Coronary artery (tissue), 2 donors: Measurements from ENCODE around the gene CAMTA1.

ENCODE experiments used
- DNase-seq: peaks from one replicate; pipeline ENCODE4 v3.0.0-alpha.2; 2017; ENCODE audit warnings: low spot score
- H3K27ac ChIP-seq, 2 donors: fragments of 200-600 bp; sonication (generic); one replicate each; pipeline ENCODE4 v1.5.1; 2016 to 2019
- H3K4me3 ChIP-seq: fragments of 200-600 bp; sonication (generic); 2 replicates; pipeline ENCODE4 v1.5.1; 2016; ENCODE audit warnings: mild to moderate bottlenecking, moderate library complexity
- TF ChIP-seq, protein P1 (sequence below): fragments of 200-600 bp; sonication (generic); IDR thresholded peaks from one replicate; pipeline ENCODE4 v1.5.1; 2019; ENCODE audit warnings: antibody characterized with exemption

Gene CAMTA1

DNA sequence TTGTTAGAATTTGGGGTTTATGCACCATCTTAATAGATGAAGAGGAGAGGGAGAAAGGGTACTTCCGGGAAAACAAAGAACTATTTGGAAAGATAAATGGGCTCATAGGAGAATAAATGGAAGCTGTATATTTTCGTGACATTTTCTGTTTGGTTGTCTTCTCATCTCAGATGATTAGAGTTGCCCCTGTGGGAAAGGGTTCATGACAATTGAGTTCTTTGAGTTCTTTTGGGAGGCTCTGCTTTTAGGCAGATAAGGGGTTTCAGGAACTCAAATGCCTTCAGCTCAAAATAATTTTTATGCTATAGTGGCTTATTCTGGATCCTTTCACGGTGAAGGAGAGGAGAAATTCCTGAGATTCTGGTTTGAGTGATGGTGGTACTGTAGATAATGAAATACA lies 63.6 kb downstream of the CAMTA1 start:
- TF ChIP-seq, protein P1, sequence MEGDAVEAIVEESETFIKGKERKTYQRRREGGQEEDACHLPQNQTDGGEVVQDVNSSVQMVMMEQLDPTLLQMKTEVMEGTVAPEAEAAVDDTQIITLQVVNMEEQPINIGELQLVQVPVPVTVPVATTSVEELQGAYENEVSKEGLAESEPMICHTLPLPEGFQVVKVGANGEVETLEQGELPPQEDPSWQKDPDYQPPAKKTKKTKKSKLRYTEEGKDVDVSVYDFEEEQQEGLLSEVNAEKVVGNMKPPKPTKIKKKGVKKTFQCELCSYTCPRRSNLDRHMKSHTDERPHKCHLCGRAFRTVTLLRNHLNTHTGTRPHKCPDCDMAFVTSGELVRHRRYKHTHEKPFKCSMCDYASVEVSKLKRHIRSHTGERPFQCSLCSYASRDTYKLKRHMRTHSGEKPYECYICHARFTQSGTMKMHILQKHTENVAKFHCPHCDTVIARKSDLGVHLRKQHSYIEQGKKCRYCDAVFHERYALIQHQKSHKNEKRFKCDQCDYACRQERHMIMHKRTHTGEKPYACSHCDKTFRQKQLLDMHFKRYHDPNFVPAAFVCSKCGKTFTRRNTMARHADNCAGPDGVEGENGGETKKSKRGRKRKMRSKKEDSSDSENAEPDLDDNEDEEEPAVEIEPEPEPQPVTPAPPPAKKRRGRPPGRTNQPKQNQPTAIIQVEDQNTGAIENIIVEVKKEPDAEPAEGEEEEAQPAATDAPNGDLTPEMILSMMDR: no peak
- H3K4me3 ChIP-seq: no peak overlapping the region
- no peak overlapping the region for H3K27ac ChIP-seq
- DNase-seq: no peak

DNA sequence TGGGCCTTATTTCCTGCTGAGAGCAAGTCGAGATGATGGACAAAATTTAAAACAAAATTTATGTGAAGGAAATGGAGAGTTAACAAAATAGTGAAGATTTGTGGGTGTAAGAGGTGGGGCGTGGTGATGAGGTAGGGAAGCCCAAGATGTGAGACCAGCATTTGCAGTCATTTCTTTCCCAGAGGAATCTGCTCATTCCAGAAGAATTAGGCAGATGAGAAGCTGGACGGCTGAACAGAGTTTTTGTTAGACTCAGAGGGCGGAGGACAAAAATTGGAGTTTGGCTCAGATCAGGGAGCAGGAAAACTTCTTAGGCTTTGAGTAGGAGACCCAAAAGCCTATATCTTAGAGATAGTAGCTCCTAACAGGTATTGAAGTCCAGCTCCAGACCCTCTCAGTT lies 65.3 kb downstream of the CAMTA1 start:
- TF ChIP-seq, protein P1: no peak
- Histone ChIP-seq H3K4me3 (no peak overlapping the region), H3K27ac (no peak overlapping the region)
- DNase-seq: no peak

DNA sequence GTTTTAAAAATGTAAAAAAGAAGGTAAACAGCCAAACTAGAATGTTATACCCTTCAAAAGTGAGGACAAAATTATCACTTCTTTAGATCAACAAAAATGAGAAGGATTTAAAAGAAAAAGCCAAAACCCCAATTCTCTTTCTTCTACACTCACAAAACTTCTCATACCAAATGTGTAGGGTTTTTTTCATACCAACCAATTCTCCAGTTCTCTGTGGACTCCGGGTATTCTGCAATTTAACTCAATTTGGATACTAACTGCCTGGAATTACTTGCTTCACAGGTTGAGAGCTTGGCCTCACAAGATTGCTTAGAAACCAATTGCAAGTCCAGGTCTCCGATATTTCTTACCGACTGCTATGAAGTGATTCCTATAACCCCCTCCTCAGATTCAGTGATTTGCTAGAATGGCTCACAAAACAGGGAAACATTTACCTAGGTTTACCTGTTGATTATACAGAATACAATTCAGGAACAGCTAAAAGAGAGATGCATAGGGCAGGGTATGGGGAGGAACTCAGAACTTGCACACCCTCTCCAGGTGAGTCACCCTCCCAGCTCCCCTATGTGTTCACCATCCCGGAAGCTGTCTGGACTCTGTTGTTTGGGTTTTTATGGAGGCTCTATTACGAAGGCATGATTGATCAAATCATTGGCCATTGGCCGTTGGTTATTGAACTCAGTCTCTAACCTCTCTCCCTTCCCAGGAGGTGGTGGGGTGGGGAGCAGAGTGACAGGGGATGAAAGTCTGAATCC lies 67.1 kb downstream of the CAMTA1 start:
- Histone ChIP-seq H3K4me3 (no peak overlapping the region), H3K27ac (no peak overlapping the region)
- no peak for DNase-seq
- TF ChIP-seq, protein P1: no peak

DNA sequence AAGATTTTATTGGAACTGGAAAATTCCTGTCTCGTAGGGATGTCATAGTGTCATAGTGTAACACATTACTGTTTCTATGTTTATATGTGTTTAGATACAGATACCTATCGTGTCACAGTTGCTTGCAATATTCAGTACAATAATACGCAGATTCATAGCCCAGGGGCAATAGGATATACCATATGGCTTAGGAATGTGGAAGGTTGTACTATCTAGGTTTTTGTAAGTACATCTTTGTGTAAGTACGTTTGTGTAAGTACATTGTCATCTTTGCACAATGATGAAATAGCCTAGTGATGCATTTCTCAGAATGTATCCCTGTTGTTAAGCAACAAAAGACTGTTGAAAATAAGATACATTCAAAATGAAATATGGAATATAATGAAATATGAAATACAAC lies 68.9 kb downstream of the CAMTA1 start:
- DNase-seq: no peak
- no peak overlapping the region for H3K4me3 ChIP-seq
- no peak overlapping the region for H3K27ac ChIP-seq
- TF ChIP-seq, protein P1: no peak

DNA sequence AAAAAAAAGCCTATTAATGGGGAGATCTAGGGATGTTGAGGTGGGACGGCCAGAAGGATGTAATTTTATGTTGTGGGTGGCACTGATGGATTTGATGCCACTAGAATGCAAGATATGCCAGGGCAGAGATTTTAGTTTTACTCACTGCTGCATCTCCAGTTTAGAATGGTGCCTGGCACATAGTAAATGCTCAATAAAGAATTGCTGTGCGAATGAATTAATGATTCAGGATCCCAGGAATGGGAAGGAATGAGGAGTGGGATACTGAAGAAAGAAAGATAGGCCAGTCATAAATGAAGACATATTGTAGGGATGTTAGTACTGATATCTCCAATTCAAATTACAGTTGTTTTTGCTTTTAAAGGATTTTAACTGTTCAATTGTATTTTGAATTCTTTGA lies 72.6 kb downstream of the CAMTA1 start:
- peak overlapping the region in 1 of 2 donors; percentile 66 for H3K27ac ChIP-seq
- TF ChIP-seq, protein P1: no peak

DNA sequence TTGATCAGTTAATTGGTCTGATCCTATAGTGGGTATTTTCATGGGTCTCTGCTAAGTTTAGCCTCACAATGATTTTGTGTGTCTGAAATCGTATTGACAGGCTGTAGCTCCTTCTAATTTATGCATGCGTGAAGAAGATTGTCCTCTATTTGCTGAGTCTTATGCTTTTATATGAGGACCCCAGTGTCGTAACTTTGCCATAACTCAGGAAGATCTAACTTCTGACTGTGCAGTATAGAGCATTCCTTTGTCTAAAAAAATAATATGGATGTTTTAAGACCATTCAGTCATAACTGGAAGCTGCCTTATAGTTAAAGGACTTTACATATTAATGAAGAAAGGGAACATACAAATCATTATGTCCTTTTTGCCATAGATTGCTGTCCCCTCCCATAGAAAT lies 73.3 kb downstream of the CAMTA1 start:
- TF ChIP-seq, protein P1: no peak
- Histone ChIP-seq H3K27ac (peak overlapping the region in 1 of 2 donors; percentile 66), H3K4me3 (no peak overlapping the region)
- no peak for DNase-seq

More for the DNA sequence above, 72.6 kb downstream of the CAMTA1 start:
- H3K4me3 ChIP-seq: no peak overlapping the region
- DNase-seq: no peak
